Measurements from ENCODE around the gene HOXD10. TPM values are rescaled to one million over a fixed set of nuclear protein-coding genes. Genes with fewer than 3 reads are reported as not detected.

The HOXD10 gene
- total RNA-seq, 1 donor from 2014 or later: 1.9 TPM

DNA sequence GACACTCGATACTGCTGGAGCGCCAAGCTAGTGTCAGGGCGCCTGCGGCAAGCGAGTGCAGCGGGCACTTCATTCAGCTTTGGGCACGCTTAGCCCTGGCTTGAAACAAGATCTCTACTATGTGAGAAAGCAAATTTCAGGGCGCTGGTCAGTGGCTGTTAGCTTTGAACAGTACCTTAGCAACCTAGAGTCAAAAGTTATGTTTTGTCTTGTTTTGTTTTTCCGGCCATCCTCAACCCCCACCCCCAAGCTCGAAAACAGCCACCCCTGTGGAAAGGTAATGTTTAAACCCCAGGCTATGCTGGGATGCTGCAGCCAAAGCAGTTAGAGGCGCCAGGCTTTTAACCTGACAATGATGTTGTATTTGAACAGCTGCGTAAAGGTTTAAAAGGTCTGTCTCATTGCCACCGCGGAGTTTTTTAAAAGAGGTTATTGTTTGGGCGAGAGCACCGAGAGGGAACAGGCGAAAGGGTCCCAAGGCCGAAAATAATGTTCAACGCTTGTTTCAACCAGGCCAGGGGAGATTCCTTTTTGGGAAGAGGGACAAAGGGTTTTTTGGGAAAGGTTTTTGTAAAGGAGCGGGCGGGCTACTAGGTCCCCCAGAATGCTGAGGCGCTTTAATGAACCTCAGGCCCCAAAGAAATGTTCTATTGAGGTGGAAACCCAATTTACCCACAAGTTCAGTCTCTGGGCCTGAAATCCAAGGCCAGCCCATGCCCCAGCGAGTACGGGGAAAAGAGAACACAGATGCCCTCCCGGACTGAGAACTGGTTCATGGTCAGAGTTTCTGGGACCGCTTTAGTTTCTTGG is 2.3 kb upstream of the HOXD10 start:
- ATAC-seq (no peak), DNase-seq (ENCODE audit: low spot score) (no peak)
- intact Hi-C loops (cut with DNase I): no loop called here

DNA sequence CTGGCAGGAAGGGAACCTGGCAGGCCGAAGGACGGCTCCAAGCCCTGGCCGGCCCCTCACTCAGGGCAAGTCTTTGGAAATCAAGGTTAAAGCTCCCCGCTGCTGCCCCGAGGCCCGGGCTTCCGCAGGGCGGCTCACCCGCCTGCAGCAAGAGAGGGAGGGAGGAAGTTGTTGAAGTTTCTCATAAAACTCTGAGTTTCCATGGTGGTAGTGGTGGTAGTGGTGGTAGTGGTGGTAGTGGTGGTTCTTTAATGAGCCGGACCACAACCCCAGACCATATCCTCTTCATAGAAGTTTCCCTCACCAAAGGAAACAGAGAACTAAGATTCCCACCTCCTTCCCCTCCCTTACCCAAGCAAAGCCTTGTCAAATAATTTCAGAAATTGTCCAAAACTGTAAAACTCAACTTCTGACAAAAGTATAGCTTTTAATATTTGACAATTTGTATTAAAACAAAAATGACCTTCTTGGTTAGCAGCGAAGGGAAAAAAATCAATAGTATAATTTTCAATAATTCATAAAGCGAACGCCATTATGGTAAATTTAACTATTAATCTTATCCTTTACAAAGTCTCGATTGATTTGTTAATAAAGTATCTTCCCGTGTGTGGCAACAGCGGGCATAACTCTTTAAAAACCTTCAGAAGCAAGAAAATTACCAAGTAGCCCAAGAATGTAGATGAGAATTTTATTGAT is 1.5 kb upstream of the HOXD10 start:
- no peak for ATAC-seq
- intact Hi-C loops (cut with DNase I): no loop called here
- DNase-seq (ENCODE audit: low spot score): no peak

DNA sequence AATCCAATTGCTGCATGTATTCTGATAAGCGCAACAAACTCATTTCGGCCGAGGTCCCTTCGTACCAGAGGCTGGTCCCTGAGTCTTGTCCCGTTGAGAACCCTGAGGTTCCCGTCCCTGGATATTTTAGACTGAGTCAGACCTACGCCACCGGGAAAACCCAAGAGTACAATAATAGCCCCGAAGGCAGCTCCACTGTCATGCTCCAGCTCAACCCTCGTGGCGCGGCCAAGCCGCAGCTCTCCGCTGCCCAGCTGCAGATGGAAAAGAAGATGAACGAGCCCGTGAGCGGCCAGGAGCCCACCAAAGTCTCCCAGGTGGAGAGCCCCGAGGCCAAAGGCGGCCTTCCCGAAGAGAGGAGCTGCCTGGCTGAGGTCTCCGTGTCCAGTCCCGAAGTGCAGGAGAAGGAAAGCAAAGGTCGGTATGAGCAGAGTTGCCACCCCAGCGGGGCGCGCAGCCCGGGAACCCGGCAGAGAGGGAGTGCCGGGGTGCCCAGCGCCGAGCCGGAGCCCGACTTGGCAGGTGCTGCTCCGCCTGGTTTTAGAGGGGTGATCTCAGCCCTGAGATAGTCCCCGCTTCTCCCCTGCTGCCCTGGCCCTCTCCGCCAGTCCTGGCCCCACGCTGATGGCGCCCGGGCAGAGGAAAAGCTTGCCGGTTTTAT is 714 bp downstream of the HOXD10 start:
- ATAC-seq (no peak), DNase-seq (ENCODE audit: low spot score) (no peak)
- intact Hi-C loops (cut with DNase I): no loop called here

DNA sequence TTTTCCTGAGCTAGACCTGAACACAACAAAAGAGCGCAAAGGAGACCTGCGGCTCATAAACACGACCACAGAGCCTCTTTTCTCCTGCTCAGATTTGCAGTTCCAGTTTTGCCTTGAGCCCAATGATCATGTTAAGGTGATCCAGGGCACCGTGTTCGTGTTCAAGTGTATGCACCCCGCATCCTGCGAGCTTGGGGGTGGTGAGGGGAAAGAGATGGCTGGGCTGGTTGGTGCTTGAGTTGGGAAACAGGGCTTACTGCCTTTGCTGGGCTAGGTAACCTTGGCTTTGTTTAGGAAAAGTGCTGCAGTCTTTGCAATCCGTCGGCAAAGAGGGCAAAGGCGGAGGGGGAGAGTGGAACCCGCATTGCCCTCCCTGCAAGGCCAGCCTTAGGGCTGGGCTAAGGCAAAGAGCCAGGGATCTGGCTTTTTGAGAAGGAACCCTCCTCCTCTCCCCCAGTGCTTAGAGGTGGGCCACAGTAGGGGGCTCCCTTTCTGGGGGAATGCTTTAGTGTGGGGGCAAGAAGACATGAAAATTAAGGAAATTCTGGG is 1.3 kb downstream of the HOXD10 start:
- ATAC-seq (no peak), DNase-seq (ENCODE audit: low spot score) (no peak)
- intact Hi-C loops (cut with DNase I): no loop called here

DNA sequence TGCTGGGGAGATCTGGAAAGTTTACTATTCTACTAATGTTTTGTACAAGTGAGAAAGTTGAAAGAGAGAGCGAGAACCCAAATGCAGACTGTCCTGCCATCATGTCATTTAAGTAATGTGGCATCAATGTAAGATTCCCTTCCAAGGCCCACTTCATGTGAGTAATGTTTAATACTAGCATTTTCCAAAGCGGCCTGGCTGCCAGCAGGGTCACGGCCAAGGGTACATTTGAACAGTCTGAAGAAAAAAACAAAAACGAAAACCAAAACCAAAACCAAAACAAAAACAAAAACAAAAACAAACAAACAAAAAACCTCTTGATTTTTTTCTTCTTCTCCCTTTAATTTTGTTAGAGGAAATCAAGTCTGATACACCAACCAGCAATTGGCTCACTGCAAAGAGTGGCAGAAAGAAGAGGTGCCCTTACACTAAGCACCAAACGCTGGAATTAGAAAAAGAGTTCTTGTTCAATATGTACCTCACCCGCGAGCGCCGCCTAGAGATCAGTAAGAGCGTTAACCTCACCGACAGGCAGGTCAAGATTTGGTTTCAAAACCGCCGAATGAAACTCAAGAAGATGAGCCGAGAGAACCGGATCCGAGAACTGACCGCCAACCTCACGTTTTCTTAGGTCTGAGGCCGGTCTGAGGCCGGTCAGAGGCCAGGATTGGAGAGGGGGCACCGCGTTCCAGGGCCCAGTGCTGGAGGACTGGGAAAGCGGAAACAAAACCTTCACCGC is 2.2 kb downstream of the HOXD10 start:
- DNase-seq (ENCODE audit: low spot score) (no peak), ATAC-seq (no peak)
- intact Hi-C loops (cut with DNase I): no loop called here

DNA sequence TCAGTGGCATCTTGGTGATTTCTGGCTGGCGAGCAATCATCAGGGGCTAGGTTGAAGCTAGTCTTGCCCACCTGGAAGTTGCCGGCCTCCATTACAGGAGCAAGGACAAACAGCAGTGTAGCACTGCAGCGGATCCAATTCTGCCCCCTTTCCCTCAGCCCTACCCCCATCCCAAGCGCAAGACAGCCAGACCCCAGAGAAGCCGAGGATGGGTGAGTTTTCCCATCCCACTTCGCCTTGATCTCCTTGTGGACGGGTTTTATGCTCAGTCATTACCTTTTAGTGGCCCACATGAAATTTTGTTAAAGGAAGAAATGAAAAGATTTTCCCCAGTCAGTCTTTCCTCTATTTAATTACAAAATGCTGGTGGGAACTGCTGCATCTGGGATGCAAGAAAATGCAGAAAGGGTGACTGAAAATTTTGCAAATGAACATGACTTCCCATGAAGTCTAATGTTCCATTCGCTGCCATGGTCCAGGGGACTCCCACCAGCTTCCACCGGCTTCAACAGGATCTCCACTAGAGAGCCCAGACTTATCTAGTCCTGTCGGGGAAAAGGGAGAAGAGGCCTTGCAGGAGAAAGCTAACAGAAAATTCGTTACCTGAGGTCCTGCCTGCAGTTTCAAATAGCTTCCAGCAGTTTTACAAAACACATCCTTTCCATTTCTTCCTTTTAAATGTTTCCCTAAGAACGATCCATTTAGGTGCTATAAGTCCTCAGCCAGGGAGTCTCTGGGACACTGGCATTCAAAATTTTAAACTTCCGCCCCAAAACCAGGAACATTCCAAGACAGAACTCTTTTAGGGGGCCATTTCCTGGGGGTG is 4.0 kb downstream of the HOXD10 start:
- no peak for ATAC-seq
- intact Hi-C loops (cut with DNase I): loop anchor here (10.0 kb wide), 1 partner anchor 1034 kb away; no protein-coding TSS in a partner anchor
- DNase-seq (ENCODE audit: low spot score): no peak

DNA sequence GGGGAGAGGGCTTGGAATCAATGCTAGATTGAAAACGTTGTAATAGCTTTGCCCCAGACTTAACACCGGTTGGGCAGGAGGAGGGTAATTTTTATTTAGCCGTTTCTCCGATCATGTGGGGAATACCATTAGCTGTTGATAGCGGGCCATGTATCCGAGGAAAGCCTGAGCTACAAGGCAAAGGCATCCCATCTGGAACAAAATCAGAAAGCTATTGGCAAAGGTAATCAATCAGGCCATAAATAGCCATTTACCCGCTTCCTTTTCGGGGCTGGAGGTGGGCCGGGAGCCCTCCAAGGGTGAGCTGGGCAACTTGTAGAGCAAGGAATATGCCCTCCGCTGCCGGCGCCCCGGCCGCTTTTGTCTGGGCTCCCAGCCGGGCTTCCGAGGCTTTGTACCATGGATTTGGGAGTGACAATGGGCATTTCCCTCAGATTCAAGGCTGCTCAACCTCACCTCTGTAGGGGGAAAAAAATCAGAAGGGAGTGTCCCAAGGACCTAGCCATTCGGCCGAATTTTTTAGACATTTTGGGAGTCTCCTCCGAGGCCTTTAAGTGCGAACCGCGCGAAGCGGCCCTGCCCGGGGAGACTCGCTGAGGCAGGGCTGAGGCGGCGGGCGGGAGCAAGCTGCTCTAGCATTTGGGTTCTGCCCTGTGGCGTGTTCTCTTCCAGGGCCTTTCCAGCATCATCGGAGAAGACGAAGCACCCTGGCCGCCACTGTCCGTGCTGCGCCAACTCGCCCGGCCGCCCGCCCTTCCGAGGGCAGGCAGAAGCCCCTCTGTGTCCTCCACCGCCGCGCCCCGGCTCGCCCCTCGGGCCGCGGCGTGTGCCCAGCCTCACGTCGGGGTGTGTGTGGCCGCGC is 4.8 kb downstream of the HOXD10 start:
- intact Hi-C loops (cut with DNase I): loop anchor here (10.0 kb wide), 1 partner anchor 1033 kb away; no protein-coding TSS in a partner anchor
- ATAC-seq (no peak), DNase-seq (ENCODE audit: low spot score) (no peak)

DNA sequence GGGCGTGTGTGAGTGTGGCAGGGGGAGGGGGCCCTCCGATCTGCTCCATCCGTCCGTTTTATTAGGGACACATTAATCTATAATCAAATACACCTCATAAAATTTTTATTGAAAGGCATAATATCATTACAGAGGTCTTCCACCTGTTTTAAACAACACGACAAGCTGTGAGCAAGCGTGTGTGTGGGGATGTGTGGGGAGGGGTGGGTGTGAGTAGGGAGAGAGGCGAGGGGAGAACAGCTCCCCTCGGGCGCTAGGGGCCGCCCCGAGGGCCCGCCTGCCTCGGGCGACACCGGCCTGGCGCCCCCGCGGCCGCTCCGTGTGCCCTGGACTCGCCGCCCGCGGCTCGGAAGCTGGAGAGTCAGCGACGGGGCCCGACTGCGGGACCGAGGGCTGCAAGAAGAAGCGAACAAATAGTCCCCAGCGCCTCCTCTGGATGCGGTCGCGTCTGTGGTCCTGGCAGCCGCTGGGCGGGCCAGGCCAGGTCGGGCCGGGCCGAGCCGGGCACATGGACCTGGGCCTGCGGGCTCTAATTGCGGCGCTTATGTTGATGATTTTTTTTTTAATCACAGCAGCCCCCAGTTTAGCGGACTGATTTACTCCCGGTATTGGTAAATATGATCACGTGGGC is 5.6 kb downstream of the HOXD10 start:
- intact Hi-C loops (cut with DNase I): loop anchor here (10.0 kb wide), 1 partner anchor 1033 kb away; no protein-coding TSS in a partner anchor
- peak; percentile 23 for ATAC-seq
- DNase-seq (ENCODE audit: low spot score): no peak

DNA sequence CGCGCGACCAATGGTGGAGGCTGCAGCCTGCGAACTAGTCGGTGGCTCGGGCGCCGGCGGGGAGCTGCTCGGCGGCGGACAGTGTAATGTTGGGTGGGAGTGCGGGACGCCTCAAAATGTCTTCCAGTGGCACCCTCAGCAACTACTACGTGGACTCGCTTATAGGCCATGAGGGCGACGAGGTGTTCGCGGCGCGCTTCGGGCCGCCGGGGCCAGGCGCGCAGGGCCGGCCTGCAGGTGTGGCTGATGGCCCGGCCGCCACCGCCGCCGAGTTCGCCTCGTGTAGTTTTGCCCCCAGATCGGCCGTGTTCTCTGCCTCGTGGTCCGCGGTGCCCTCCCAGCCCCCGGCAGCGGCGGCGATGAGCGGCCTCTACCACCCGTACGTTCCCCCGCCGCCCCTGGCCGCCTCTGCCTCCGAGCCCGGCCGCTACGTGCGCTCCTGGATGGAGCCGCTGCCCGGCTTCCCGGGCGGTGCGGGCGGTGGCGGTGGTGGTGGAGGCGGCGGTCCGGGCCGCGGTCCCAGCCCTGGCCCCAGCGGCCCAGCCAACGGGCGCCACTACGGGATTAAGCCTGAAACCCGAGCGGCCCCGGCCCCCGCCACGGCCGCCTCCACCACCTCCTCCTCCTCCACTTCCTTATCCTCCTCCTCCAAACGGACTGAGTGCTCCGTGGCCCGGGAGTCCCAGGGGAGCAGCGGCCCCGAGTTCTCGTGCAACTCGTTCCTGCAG is 6.3 kb downstream of the HOXD10 start, which contains the start of gene HOXD9:
Gene HOXD9, plus strand, starts transcription at position 37 of the 728 bp plus-strand sequence. Its CDS starts 50 bp downstream, at position 87.
- ATAC-seq (peak; percentile 48), DNase-seq (ENCODE audit: low spot score) (no peak)
- intact Hi-C loops (cut with DNase I): loop anchor here (10.0 kb wide), 1 partner anchor 1032 kb away; no protein-coding TSS in a partner anchor

DNA sequence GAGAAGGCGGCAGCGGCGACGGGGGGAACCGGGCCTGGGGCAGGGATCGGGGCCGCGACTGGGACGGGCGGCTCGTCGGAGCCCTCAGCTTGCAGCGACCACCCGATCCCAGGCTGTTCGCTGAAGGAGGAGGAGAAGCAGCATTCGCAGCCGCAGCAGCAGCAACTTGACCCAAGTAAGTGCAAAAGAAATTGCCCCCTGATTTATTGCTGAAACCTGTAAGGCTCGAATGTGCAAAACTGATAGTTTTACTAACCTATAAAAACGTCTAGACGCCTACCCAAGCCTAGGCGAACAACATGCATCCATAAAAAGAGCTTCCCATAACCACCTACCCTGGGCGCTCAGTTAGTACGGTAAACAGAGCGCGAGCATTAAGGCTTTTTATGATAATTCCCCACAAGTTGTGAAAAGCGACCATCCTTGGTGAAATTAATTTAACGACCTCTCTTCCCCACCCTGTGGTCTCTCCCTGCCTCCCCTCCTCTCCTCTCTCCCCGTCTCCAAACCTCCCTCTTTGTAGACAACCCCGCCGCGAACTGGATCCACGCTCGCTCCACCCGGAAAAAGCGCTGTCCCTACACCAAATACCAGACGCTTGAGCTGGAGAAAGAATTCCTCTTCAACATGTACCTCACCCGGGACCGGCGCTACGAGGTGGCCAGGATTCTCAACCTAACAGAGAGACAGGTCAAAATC is 7.0 kb downstream of the HOXD10 start:
- intact Hi-C loops (cut with DNase I): loop anchor here (10.0 kb wide), 1 partner anchor 1031 kb away; no protein-coding TSS in a partner anchor
- ATAC-seq (no peak), DNase-seq (ENCODE audit: low spot score) (no peak)

DNA sequence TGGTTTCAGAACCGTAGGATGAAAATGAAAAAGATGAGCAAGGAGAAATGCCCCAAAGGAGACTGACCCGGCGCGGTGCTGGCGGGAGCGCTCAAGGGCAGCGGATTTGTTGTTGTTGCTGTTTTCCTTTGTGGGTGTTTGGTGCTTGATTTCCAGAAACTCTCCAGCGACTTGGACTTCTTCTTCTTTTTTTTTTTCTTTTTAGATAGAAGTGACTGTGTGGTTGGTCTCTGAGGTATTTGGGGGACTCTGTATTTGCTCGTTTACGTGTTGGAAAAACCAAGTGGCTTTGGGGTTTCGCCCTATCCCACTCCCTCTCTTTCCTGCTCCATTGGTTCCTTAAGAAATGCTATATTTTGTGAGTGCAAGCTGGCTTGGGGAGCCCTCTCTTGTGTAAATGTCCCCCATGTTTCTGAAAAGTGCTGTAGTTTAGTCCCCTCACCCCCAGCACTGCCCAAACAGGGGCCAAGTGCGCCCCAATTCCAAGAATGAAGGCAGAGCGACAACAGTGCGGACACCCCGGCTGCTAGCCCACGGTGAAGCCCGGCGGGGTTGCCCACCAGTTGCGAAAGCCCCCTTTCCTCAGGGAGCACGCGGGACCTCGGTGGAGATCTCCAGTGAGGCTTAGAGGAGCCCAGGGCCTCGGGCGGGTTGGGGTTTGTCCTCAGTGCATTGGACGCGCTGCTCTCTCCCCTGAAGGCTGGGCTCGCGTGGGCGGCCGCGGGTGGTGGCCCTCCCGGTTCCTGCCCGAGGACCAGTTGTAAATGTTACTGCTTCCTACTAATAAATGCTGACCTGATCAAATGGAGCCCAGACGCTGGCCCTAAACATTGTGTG is 7.8 kb downstream of the HOXD10 start:
- intact Hi-C loops (cut with DNase I): loop anchor here (10.0 kb wide), 1 partner anchor 1030 kb away; no protein-coding TSS in a partner anchor
- DNase-seq (ENCODE audit: low spot score) (no peak), ATAC-seq (no peak)

DNA sequence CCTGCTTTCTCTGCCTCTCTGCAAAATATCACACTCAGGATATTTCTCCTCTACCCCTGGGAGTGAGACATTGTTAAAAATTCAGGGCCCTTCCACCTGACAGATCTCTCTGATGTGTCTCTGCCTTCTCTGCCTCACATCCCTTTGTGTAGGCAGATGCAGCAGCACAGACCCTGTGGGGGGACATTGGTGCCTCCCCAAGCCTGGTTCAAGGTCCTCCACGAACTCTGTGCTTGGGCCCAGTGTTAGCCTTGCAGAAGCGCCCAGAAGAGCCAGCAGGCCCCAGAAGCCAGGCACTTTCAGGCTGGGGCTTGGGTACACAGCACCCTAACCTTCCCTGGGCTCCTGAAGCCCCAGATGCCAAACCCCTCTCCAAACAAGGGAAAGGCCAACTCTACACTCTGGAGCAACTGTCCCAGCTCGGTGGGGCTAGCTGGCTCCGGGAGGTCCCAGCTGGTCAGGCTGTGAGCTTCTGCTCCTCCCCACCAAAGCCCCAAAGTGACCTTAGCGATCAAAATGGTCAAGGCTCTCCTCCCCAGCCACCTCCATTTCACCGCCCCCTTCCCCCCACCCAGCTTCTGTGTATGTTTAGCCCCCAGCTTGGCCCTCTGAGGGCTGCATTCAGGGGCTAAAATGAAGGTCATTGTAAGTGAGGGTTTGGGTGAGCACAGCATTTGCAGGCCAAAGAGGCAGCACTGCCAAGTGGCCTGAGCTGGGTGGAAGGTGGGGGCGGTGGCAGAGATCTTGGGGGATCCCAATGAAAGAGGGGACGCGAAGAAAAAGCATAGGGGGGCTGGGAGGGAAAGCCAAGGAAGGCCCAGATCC is 8.6 kb downstream of the HOXD10 start:
- ATAC-seq (no peak), DNase-seq (ENCODE audit: low spot score) (no peak)
- intact Hi-C loops (cut with DNase I): loop anchor here (5.0 to 10.0 kb wide), 2 partner anchors 512 to 1030 kb away; no protein-coding TSS in a partner anchor

DNA sequence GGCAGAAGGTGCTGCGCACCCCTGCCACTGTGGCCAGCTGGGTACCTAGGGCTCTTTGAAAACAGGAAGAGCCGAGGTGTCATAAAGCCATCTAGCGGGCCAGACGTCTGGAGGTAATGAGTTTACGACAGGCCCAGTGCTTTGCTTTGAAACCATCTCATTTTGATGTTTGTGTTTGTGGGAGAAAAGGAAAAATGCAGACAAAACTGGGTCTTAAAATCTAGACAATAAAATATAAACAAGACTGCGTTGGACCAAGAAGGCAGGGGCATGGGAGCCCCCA is 9.1 kb downstream of the HOXD10 start:
- intact Hi-C loops (cut with DNase I): loop anchor here (5.0 to 10.0 kb wide), 2 partner anchors 512 to 1029 kb away; no protein-coding TSS in a partner anchor
- ATAC-seq (no peak), DNase-seq (ENCODE audit: low spot score) (no peak)
